GM12878 (cell line): ENCODE results near the gene ARMC9. TPM values are rescaled to one million over a fixed set of nuclear protein-coding genes. Genes with fewer than 3 reads are reported as not detected.

ENCODE experiments used
- ATAC-seq: fragments of 200-7000 bp; cut with Tn5 transposase; 3 replicates; pipeline ENCODE4 v1.9.1; 2020; ENCODE audit warnings: mild to moderate bottlenecking, moderate library complexity
- BruUV-seq: library from RNA; stranded (reverse); fragments of 400-500 nt; replicated peaks from 2 replicates; lab custom pipeline; 2021; lab: Mats Ljungman, UMichigan
- CTCF ChIA-PET: fragments of 300-600 bp; sonication (Branson Sonifier 250); formaldehyde crosslinking; extraction: SDS; loops from one replicate; lab custom pipeline; 2021; ENCODE audit warnings: inconsistent platforms; lab: Yijun Ruan, JAX
- POLR2A ChIA-PET: fragments of 350-600 bp; formaldehyde crosslinking; extraction: SDS; loops from one replicate; lab custom pipeline; 2021; ENCODE audit warnings: inconsistent platforms; lab: Charles Lee
- RAD21 ChIA-PET: fragments of 300-600 bp; sonication (Branson Sonifier 250); formaldehyde crosslinking; loops from one replicate; lab custom pipeline; 2023; ENCODE audit warnings: antibody characterized with exemption; ENCODE audit not compliant: unreplicated experiment; lab: Charles Lee
- SMC1A ChIA-PET: fragments of 300-600 bp; sonication (Branson Sonifier 250); formaldehyde crosslinking; loops from one replicate; lab custom pipeline; 2023; ENCODE audit not compliant: unreplicated experiment, uncharacterized antibody; lab: Charles Lee
- DNase-seq: peaks from one replicate; pipeline ENCODE4 v3.0.0-alpha.2; 2011; ENCODE audit warnings: low read depth, low spot score
- FAIRE-seq: peaks from 3 replicates; lab custom pipeline; 2011; peaks lifted over from hg19 to GRCh38; lab: Jason Lieb, UNC
- H2AFZ ChIP-seq: 2 replicates; pipeline ENCODE4 v1.6.0; 2011; ENCODE audit warnings: low read depth, low read length, control low read depth; ENCODE audit not compliant: control insufficient read depth
- H3K27ac ChIP-seq: 2 replicates; pipeline ENCODE4 v1.5.1; 2011; ENCODE audit warnings: control low read depth; ENCODE audit not compliant: control insufficient read depth, insufficient read depth
- H3K27me3 ChIP-seq, 2 experiments: replicated peaks in 1 of 2; 2 replicates each; pipeline versions ENCODE4 v1.6.0 to v1.6.1; 2011; ENCODE audit warnings: low read length in 1 of 2; ENCODE audit not compliant: control insufficient read depth in 2 of 2, insufficient read depth in 2 of 2
- H3K36me3 ChIP-seq, 2 experiments: 2 replicates each; pipeline ENCODE4 v1.5.1; 2011; ENCODE audit warnings: low read length in 1 of 2; ENCODE audit not compliant: control insufficient read depth in 2 of 2, insufficient read depth in 2 of 2
- H3K4me1 ChIP-seq: 2 replicates; pipeline ENCODE4 v1.6.1; 2011; ENCODE audit warnings: mild to moderate bottlenecking, low read length, moderate library complexity, mixed read lengths; ENCODE audit not compliant: control insufficient read depth, insufficient read depth
- H3K4me2 ChIP-seq: 2 replicates; pipeline ENCODE4 v1.6.0; 2011; ENCODE audit warnings: control low read depth; ENCODE audit not compliant: control insufficient read depth, insufficient read depth
- H3K4me3 ChIP-seq: fragments of 200-600 bp; sonication (generic); 2 replicates; pipeline ENCODE4 v1.5.1; 2016
- H3K79me2 ChIP-seq: 2 replicates; pipeline ENCODE4 v1.6.0; 2011; ENCODE audit warnings: low read length; ENCODE audit not compliant: control insufficient read depth, insufficient read depth
- H3K9ac ChIP-seq: 2 replicates; pipeline ENCODE4 v1.8.0; 2011; ENCODE audit warnings: low read length, control low read depth, mixed read lengths; ENCODE audit not compliant: control insufficient read depth, insufficient read depth
- H3K9me3 ChIP-seq: replicated peaks from 3 replicates; pipeline ENCODE4 v1.5.1; 2011; ENCODE audit warnings: mild to moderate bottlenecking, low read length; ENCODE audit not compliant: control insufficient read depth, insufficient read depth
- H4K20me1 ChIP-seq: 2 replicates; pipeline ENCODE4 v1.6.0; 2011; ENCODE audit not compliant: control insufficient read depth, insufficient read depth
- BHLHE40 ChIP-seq, 2 experiments: fragments of 450-650 bp in 1 of 2; IDR thresholded peaks; 2 replicates each; pipeline ENCODE4 v1.6.1; 2011 to 2017; ENCODE audit warnings: low read depth in 2 of 2, borderline replicate concordance in 1 of 2, improper control_type of control experiment in 1 of 2, low read length in 1 of 2, mild to moderate bottlenecking in 1 of 2
- CEBPB ChIP-seq, 2 experiments: fragments of 150-350 bp in 1 of 2; IDR thresholded peaks; 2 replicates each; pipeline ENCODE4 v1.6.1; 2012 to 2014; ENCODE audit warnings: low read depth in 2 of 2, low read length in 2 of 2, borderline replicate concordance in 1 of 2, inconsistent platforms in 1 of 2
- CHD1 ChIP-seq: IDR thresholded peaks from 2 replicates; pipeline ENCODE4 v1.6.1; 2012; ENCODE audit warnings: low read depth, low read length, improper control_type of control experiment
- DPF2 ChIP-seq: fragments of 450-650 bp; IDR thresholded peaks from 2 replicates; pipeline ENCODE4 v1.6.1; 2017; ENCODE audit warnings: mild to moderate bottlenecking
- HDGF ChIP-seq: fragments of 450-650 bp; IDR thresholded peaks from 2 replicates; pipeline ENCODE4 v1.6.1; 2016; ENCODE audit warnings: antibody characterized with exemption
- KDM1A ChIP-seq: fragments of 200-600 bp; sonication (generic); IDR thresholded peaks from 2 replicates; pipeline ENCODE4 v1.6.1; 2016; ENCODE audit warnings: borderline replicate concordance
- MYB ChIP-seq: fragments of 150-350 bp; IDR thresholded peaks from 2 replicates; pipeline ENCODE4 v1.6.1; 2014; ENCODE audit warnings: mild to moderate bottlenecking, low read depth, low read length, borderline replicate concordance
- NFIC ChIP-seq: IDR thresholded peaks from 2 replicates; pipeline ENCODE4 v1.6.1; 2012; ENCODE audit warnings: low read depth, mild to moderate bottlenecking, inconsistent platforms, low read length, moderate library complexity
- NR2C1 ChIP-seq: fragments of 450-650 bp; IDR thresholded peaks from 2 replicates; pipeline ENCODE4 v1.6.1; 2017; ENCODE audit warnings: antibody characterized with exemption, mild to moderate bottlenecking, moderate library complexity
- NR2C2 ChIP-seq: IDR thresholded peaks from 2 replicates; pipeline ENCODE4 v1.6.1; 2011; ENCODE audit warnings: borderline replicate concordance, low read depth; ENCODE audit not compliant: control insufficient read depth, insufficient read length
- NR2F1 ChIP-seq: fragments of 450-650 bp; conservative IDR thresholded peaks from 2 replicates; pipeline ENCODE4 v1.6.1; 2017; ENCODE audit warnings: mild to moderate bottlenecking
- RB1 ChIP-seq: fragments of 450-650 bp; formaldehyde crosslinking; IDR thresholded peaks from 2 replicates; pipeline ENCODE4 v1.6.1; 2017; ENCODE audit warnings: mild to moderate bottlenecking, borderline replicate concordance
- SMAD1 ChIP-seq: fragments of 450-650 bp; IDR thresholded peaks from 2 replicates; pipeline ENCODE4 v1.6.1; 2018; ENCODE audit warnings: mild to moderate bottlenecking, low read depth; ENCODE audit not compliant: partially characterized antibody
- TCF12 ChIP-seq: IDR thresholded peaks from 2 replicates; pipeline ENCODE4 v1.6.1; 2011; ENCODE audit warnings: low read depth, mild to moderate bottlenecking, low read length
- ZNF217 ChIP-seq: fragments of 450-650 bp; IDR thresholded peaks from 2 replicates; pipeline ENCODE4 v1.6.1; 2017; ENCODE audit warnings: antibody characterized with exemption, mild to moderate bottlenecking
- ZNF384 ChIP-seq: IDR thresholded peaks from 2 replicates; pipeline ENCODE4 v1.6.1; 2012; ENCODE audit warnings: low read depth, mild to moderate bottlenecking, low read length, improper control_type of control experiment, borderline replicate concordance
- WGBS: methylation state at CpG from one replicate; pipeline ENCODE4 v1.1.6; 2016; ENCODE audit warnings: low lambda C conversion rate; ENCODE audit not compliant: insufficient replicate concordance, insufficient coverage; ENCODE audit errors: missing lambda C conversion rate; 5-methylcytosine and 5-hydroxymethylcytosine counted together
- in situ Hi-C: fragments of 300-500 bp; cut with MboI; formaldehyde crosslinking; loops from 9 replicates; pipeline ENCODE4 v1.14.3; 2018; ENCODE audit warnings: mixed read lengths
- intact Hi-C: fragments of 100-400 bp; cut with micrococcal nuclease; formaldehyde crosslinking; loops from one replicate; pipeline ENCODE4 v1.14.2; 2022; ENCODE audit not compliant: unreplicated experiment
- polyA plus RNA-seq, 11 experiments: library from polyadenylated mRNA; depleted of rRNA in 4 of 11; unstranded in 6 of 11; stranded (reverse) in 5 of 11; fragments of >200 nt; fragmentation: Nextera tagmentation in 4 of 11; fragmentation: Illumina TruSeq in 1 of 11; extraction: Ambion mirVana in 4 of 11; extraction: Trizol in 1 of 11; gene quantifications; 1 replicate in 1 of 11; 2 replicates in 10 of 11; pipeline versions ENCODE4 v1.2.1 to v1.2.3, GENCODE V29; 2011 to 2016; ENCODE audit warnings: inconsistent platforms in 2 of 11, missing spikeins in 2 of 11, low read depth in 1 of 11
- total RNA-seq, 4 experiments: library from RNA; depleted of rRNA in 3 of 4; stranded (reverse); fragments of >200 nt in 3 of 4; fragmentation: Illumina TruSeq in 1 of 4; extraction: Trizol in 1 of 4; gene quantifications; 2 replicates each; pipeline versions ENCODE4 v1.2.1 to v1.2.3, GENCODE V29; 2013 to 2021
- TF ChIP-seq, protein P1 (sequence below): fragments of 450-650 bp; IDR thresholded peaks from 2 replicates; pipeline ENCODE4 v1.6.1; 2016; ENCODE audit warnings: mild to moderate bottlenecking
- TF ChIP-seq, protein P2 (sequence below): fragments of 450-650 bp; IDR thresholded peaks from 2 replicates; pipeline ENCODE4 v1.6.1; 2017; ENCODE audit warnings: mild to moderate bottlenecking, moderate library complexity

The ARMC9 gene
- total and polyA plus RNA-seq, 10 of the 15 experiments (the other 5 are each of a cell fraction or from before 2014, with no cell fraction given) = 3.8 to 21.8 (median 10.4) TPM

DNA sequence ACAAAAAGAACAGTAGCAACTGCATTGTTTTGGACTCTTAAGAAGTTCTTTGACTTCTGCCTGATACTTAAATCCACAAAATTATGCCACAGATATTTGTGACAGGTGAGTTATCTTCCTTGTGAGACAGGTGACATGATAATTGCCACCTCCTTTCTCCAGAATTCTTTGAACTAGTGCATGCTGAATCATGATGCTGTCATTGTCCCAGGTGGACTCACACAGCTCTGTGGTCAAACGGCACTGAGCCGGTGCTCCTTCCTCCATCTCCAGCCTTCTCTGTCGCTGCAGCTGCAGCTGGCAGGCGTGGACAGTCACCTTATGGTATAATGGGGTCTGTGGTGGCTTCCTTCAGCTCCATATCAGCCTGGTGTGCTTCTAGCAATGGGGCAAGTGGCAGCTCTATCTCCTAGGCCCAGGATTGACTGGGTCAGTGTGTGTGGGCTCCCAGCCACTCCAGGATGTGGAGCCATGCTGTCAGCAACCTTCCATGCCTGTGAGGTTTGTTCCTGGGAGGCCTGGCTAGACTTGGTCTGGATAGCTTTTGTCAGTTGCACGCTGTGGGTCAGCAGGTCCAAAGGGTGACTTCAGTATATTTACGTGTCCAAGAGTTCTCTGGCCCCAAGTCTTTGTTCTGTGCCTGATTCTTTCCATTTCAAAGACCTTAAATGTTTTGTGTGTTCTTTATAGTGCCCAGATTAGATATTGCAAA is 15.7 kb downstream of the ARMC9 start:
- WGBS = 58% methylated on average over 6 of the region's 6 CpGs
- in situ Hi-C loops (no loop called here), intact Hi-C loops (no loop called here)
- no peak overlapping the region for H2AFZ ChIP-seq
- FAIRE-seq = no peak
- no peak for ATAC-seq
- H3K9me3 ChIP-seq = no peaks in the 10 kb centered on the region
- H3K4me1 ChIP-seq = no peaks in the 10 kb centered on the region; the same call in 1 of the 2 replicates
- H4K20me1 ChIP-seq = no peaks in the 10 kb centered on the region
- H3K27ac ChIP-seq = no peak overlapping the region
- H3K36me3 ChIP-seq = peaks cover 0 to 1% of the 10 kb centered on the region in 2 experiments; a peak in 1 of 4 replicates
- POLR2A ChIA-PET = no interaction called here
- H3K4me2 ChIP-seq = no peak overlapping the region
- SMC1A ChIA-PET = interaction anchor here (1.1 kb wide), 1 partner anchor 110 kb away, joined by 3 read pairs; no protein-coding TSS in a partner anchor
- no TSS peak for BruUV-seq
- H3K4me3 ChIP-seq = no peak overlapping the region
- no peaks in the 10 kb centered on the region for H3K79me2 ChIP-seq
- H3K27me3 ChIP-seq = no peaks in the 10 kb centered on the region
- RAD21 ChIA-PET = no interaction called here
- CTCF ChIA-PET = interaction anchor here (1.4 kb wide), 1 partner anchor 390 kb away, joined by 3 read pairs; no protein-coding TSS in a partner anchor
- H3K9ac ChIP-seq = no peak overlapping the region
- no peak for DNase-seq
- TF ChIP-seq, protein P1, sequence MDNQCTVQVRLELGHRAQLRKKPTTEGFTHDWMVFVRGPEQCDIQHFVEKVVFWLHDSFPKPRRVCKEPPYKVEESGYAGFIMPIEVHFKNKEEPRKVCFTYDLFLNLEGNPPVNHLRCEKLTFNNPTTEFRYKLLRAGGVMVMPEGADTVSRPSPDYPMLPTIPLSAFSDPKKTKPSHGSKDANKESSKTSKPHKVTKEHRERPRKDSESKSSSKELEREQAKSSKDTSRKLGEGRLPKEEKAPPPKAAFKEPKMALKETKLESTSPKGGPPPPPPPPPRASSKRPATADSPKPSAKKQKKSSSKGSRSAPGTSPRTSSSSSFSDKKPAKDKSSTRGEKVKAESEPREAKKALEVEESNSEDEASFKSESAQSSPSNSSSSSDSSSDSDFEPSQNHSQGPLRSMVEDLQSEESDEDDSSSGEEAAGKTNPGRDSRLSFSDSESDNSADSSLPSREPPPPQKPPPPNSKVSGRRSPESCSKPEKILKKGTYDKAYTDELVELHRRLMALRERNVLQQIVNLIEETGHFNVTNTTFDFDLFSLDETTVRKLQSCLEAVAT = no peak
- TF ChIP-seq DPF2 (no peak), BHLHE40 (IDR thresholded peaks at IDR 0.05; ENCODE audit: borderline replicate concordance in 1 of 2, low read depth in 2 of 2, low read length in 1 of 2) (no peak), KDM1A (no peak), MYB (no peak), NR2C1 (no peak), ZNF384 (no peak), TCF12 (no peak), RB1 (no peak), CEBPB (IDR thresholded peaks at IDR 0.05; ENCODE audit: borderline replicate concordance in 1 of 2, low read depth in 2 of 2, low read length in 2 of 2) (no peak), HDGF (no peak), NFIC (no peak), NR2F1 (no peak), SMAD1 (no peak), ZNF217 (no peak), NR2C2 (no peak), CHD1 (no peak)
- TF ChIP-seq, protein P2, sequence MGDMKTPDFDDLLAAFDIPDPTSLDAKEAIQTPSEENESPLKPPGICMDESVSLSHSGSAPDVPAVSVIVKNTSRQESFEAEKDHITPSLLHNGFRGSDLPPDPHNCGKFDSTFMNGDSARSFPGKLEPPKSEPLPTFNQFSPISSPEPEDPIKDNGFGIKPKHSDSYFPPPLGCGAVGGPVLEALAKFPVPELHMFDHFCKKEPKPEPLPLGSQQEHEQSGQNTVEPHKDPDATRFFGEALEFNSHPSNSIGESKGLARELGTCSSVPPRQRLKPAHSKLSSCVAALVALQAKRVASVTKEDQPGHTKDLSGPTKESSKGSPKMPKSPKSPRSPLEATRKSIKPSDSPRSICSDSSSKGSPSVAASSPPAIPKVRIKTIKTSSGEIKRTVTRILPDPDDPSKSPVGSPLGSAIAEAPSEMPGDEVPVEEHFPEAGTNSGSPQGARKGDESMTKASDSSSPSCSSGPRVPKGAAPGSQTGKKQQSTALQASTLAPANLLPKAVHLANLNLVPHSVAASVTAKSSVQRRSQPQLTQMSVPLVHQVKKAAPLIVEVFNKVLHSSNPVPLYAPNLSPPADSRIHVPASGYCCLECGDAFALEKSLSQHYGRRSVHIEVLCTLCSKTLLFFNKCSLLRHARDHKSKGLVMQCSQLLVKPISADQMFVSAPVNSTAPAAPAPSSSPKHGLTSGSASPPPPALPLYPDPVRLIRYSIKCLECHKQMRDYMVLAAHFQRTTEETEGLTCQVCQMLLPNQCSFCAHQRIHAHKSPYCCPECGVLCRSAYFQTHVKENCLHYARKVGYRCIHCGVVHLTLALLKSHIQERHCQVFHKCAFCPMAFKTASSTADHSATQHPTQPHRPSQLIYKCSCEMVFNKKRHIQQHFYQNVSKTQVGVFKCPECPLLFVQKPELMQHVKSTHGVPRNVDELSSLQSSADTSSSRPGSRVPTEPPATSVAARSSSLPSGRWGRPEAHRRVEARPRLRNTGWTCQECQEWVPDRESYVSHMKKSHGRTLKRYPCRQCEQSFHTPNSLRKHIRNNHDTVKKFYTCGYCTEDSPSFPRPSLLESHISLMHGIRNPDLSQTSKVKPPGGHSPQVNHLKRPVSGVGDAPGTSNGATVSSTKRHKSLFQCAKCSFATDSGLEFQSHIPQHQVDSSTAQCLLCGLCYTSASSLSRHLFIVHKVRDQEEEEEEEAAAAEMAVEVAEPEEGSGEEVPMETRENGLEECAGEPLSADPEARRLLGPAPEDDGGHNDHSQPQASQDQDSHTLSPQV = no peak
- TF ChIP-seq, all 136 proteins: peak for 0
